Stomach (tissue), 4 donors: ENCODE results near the gene ZBTB39.

Source experiments
- CTCF ChIP-seq, 7 experiments: fragments of 450-650 bp in 4 of 7; fragments of 200-600 bp in 3 of 7; sonication (generic) in 3 of 7; IDR thresholded peaks; one replicate each; pipeline ENCODE4 v1.5.1; 2016 to 2019; ENCODE audit warnings: antibody characterized with exemption in 7 of 7, control low read depth in 2 of 7, mild to moderate bottlenecking in 1 of 7
- POLR2A ChIP-seq, 4 donors: fragments of 450-650 bp; IDR thresholded peaks; one replicate each; pipeline ENCODE4 v1.6.1; 2016; ENCODE audit warnings: antibody characterized with exemption in 4 of 4, control low read depth in 2 of 4, mild to moderate bottlenecking in 1 of 4, moderate library complexity in 1 of 4
- POLR2AphosphoS5 ChIP-seq, 3 donors: sonication (generic); formaldehyde crosslinking; IDR thresholded peaks; one replicate each; pipeline ENCODE4 v1.6.1; 2016; ENCODE audit warnings: antibody characterized with exemption in 3 of 3

DNA sequence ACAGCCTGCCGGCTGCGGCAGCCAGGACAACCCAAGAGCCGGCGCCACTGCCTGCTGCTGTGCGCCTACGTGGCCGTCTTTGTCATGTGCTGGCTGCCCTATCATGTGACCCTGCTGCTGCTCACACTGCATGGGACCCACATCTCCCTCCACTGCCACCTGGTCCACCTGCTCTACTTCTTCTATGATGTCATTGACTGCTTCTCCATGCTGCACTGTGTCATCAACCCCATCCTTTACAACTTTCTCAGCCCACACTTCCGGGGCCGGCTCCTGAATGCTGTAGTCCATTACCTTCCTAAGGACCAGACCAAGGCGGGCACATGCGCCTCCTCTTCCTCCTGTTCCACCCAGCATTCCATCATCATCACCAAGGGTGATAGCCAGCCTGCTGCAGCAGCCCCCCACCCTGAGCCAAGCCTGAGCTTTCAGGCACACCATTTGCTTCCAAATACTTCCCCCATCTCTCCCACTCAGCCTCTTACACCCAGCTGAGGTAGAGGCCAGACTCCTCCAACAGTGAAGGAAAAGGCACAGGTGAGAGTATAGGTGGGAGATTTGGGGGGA, 10.3 kb downstream of the ZBTB39 start:
- TF ChIP-seq POLR2AphosphoS5 (IDR thresholded peaks at IDR 0.05) (no peak), POLR2A (IDR thresholded peaks at IDR 0.05) (no peak), CTCF (IDR thresholded peaks at IDR 0.05) (no peak)
